HCT116 (cell line): ENCODE data around the gene FADS1. TPM values are rescaled to one million over a fixed set of nuclear protein-coding genes. Genes with fewer than 3 reads are reported as not detected.

Source experiments
- ATAC-seq: fragments of 200-7000 bp; cut with Tn5 transposase; 2 replicates; pipeline ENCODE4 v1.9.1; 2020; ENCODE audit warnings: mild to moderate bottlenecking, moderate library complexity
- BruUV-seq: library from RNA; stranded (reverse); fragments of 400-500 nt; replicated peaks from 2 replicates; lab custom pipeline; 2021; lab: Mats Ljungman, UMichigan
- CTCF ChIA-PET: fragments of 300-600 bp; sonication (Branson Sonifier 250); formaldehyde crosslinking; loops from one replicate; lab custom pipeline; 2021; ENCODE audit warnings: antibody characterized with exemption; lab: Charles Lee
- POLR2A ChIA-PET: fragments of 300-600, 350-600 bp; sonication (Branson Sonifier 250); formaldehyde crosslinking; loops from one replicate; lab custom pipeline; 2021; ENCODE audit warnings: antibody characterized with exemption; lab: Charles Lee
- RAD21 ChIA-PET, 2 experiments: fragments of 300-600 bp; sonication (Branson Sonifier 250); formaldehyde crosslinking; loops; one replicate each; lab custom pipeline; 2023; ENCODE audit warnings: low total read pairs in 2 of 2; ENCODE audit not compliant: uncharacterized antibody in 2 of 2, unreplicated experiment in 2 of 2, low non-redundant PET in 1 of 2; lab: Charles Lee
- DNase-seq: peaks from one replicate; pipeline ENCODE4 v3.0.0-alpha.2; 2010; ENCODE audit warnings: low read depth, low spot score
- H2AFZ ChIP-seq: fragments of 200-600 bp; shearing (Covaris generic), sonication (generic); 2 replicates; pipeline ENCODE4 v1.6.1; 2017; ENCODE audit warnings: low read depth, mixed run types, mixed read lengths, antibody characterized with exemption, low read length; ENCODE audit not compliant: poor library complexity, severe bottlenecking
- H3K27ac ChIP-seq: 2 replicates; pipeline ENCODE4 v1.5.1; 2012; ENCODE audit warnings: low read depth, low read length
- H3K27me3 ChIP-seq: fragments of 200-600 bp; sonication (generic); 2 replicates; pipeline ENCODE4 v1.6.1; 2016; ENCODE audit warnings: mixed run types, low read length, mixed read lengths; ENCODE audit not compliant: insufficient read depth
- H3K36me3 ChIP-seq, 2 experiments: fragments of 200-500 bp in 1 of 2; fragments of 200-600 bp in 1 of 2; sonication (Bioruptor generic) in 1 of 2; sonication (generic) in 1 of 2; 2 replicates each; pipeline versions ENCODE4 v1.5.1 to v1.6.1; 2014 to 2016; ENCODE audit warnings: low read length in 2 of 2, inconsistent platforms in 1 of 2, mixed read lengths in 1 of 2, mixed run types in 1 of 2; ENCODE audit not compliant: insufficient read depth in 2 of 2, control insufficient read depth in 1 of 2
- H3K4me1 ChIP-seq, 2 experiments: fragments of 200-600 bp in 1 of 2; sonication (generic) in 1 of 2; 2 replicates each; pipeline versions ENCODE4 v1.5.1 to v1.6.1; 2012 to 2017; ENCODE audit warnings: low read length in 2 of 2, inconsistent platforms in 1 of 2, mild to moderate bottlenecking in 1 of 2, mixed read lengths in 1 of 2, mixed run types in 1 of 2, moderate library complexity in 1 of 2; ENCODE audit not compliant: insufficient read depth in 2 of 2, control insufficient read depth in 1 of 2
- H3K4me2 ChIP-seq: fragments of 200-600 bp; sonication (generic); 2 replicates; pipeline ENCODE4 v1.6.1; 2017; ENCODE audit warnings: mixed run types, low read length, mixed read lengths
- H3K4me3 ChIP-seq, 2 experiments: fragments of 200-600 bp in 1 of 2; sonication (generic) in 1 of 2; replicated peaks in 1 of 2; 2 replicates each; pipeline ENCODE4 v1.5.1; 2011 to 2016; ENCODE audit warnings: low read length in 2 of 2, control low read depth in 1 of 2, low read depth in 1 of 2, mild to moderate bottlenecking in 1 of 2, mixed read lengths in 1 of 2, mixed run types in 1 of 2
- H3K79me2 ChIP-seq: fragments of 200-600 bp; sonication (generic); 2 replicates; pipeline ENCODE4 v1.6.1; 2017; ENCODE audit warnings: mild to moderate bottlenecking, mixed run types, low read length, moderate library complexity, mixed read lengths; ENCODE audit not compliant: insufficient read depth
- H3K9ac ChIP-seq: fragments of 200-600 bp; sonication (generic); 2 replicates; pipeline ENCODE4 v1.6.1; 2016; ENCODE audit warnings: low read length, mixed read lengths
- H3K9me2 ChIP-seq: fragments of 200-600 bp; sonication (generic), shearing (Covaris generic); 2 replicates; pipeline ENCODE4 v1.6.1; 2017; ENCODE audit warnings: mixed run types, mild to moderate bottlenecking, moderate library complexity; ENCODE audit not compliant: insufficient read depth
- H3K9me3 ChIP-seq, 2 experiments: fragments of 200-500 bp in 1 of 2; fragments of 200-600 bp in 1 of 2; sonication (Bioruptor generic) in 1 of 2; sonication (generic) in 1 of 2; 2 replicates each; pipeline ENCODE4 v1.6.1; 2014 to 2017; ENCODE audit warnings: low read length in 2 of 2, mixed read lengths in 2 of 2, inconsistent platforms in 1 of 2, low read depth in 1 of 2, mild to moderate bottlenecking in 1 of 2, mixed run types in 1 of 2, moderate library complexity in 1 of 2; ENCODE audit not compliant: control insufficient read depth in 1 of 2, insufficient read depth in 1 of 2
- H4K20me1 ChIP-seq: fragments of 200-600 bp; sonication (generic), shearing (Covaris generic); 2 replicates; pipeline ENCODE4 v1.6.1; 2017; ENCODE audit warnings: mixed run types, mild to moderate bottlenecking, moderate library complexity; ENCODE audit not compliant: insufficient read depth
- ATF3 ChIP-seq: IDR thresholded peaks from 2 replicates; pipeline ENCODE4 v1.6.1; 2012
- CEBPB ChIP-seq: IDR thresholded peaks from 2 replicates; pipeline ENCODE4 v1.6.1; 2012; ENCODE audit warnings: low read depth
- CTCF ChIP-seq, 3 experiments: fragments of 200-600 bp in 1 of 3; sonication (generic) in 1 of 3; IDR thresholded peaks in 2 of 3; conservative IDR thresholded peaks in 1 of 3; 2 replicates each; pipeline ENCODE4 v1.5.1; 2012 to 2017; ENCODE audit warnings: low read depth in 2 of 3, low read length in 2 of 3, antibody characterized with exemption in 1 of 3, borderline replicate concordance in 1 of 3, control low read depth in 1 of 3, mild to moderate bottlenecking in 1 of 3, mixed read lengths in 1 of 3, mixed run types in 1 of 3, moderate library complexity in 1 of 3; ENCODE audit not compliant: insufficient read depth in 1 of 3
- EGR1 ChIP-seq: IDR thresholded peaks from 2 replicates; pipeline ENCODE4 v1.6.1; 2012; ENCODE audit warnings: low read depth
- ELF1 ChIP-seq: IDR thresholded peaks from 2 replicates; pipeline ENCODE4 v1.6.1; 2012; ENCODE audit warnings: low read depth, borderline replicate concordance
- EZH2 ChIP-seq: fragments of 200-600 bp; sonication (generic); IDR thresholded peaks from 2 replicates; pipeline ENCODE4 v1.6.1; 2017; ENCODE audit warnings: antibody characterized with exemption, mixed run types
- EZH2phosphoT487 ChIP-seq: fragments of 200-600 bp; IDR thresholded peaks from 2 replicates; pipeline ENCODE4 v1.6.1; 2018; ENCODE audit warnings: antibody characterized with exemption, borderline replicate concordance
- FOSL1 ChIP-seq: IDR thresholded peaks from 2 replicates; pipeline ENCODE4 v1.6.1; 2012; ENCODE audit warnings: low read depth
- JUND ChIP-seq: IDR thresholded peaks from 2 replicates; pipeline ENCODE4 v1.6.1; 2012
- POLR2A ChIP-seq: IDR thresholded peaks from 2 replicates; pipeline ENCODE4 v1.7.0; 2011; ENCODE audit warnings: borderline replicate concordance; ENCODE audit not compliant: insufficient read depth, insufficient read length; ENCODE audit errors: extremely low read depth
- POLR2AphosphoS5 ChIP-seq: IDR thresholded peaks from 2 replicates; pipeline ENCODE4 v1.6.1; 2011; ENCODE audit warnings: mild to moderate bottlenecking, low read depth, low read length, moderate library complexity
- RAD21 ChIP-seq: IDR thresholded peaks from 2 replicates; pipeline ENCODE4 v1.6.1; 2012; ENCODE audit warnings: low read depth, mild to moderate bottlenecking
- SIN3A ChIP-seq: IDR thresholded peaks from 2 replicates; pipeline ENCODE4 v1.6.1; 2012; ENCODE audit warnings: low read depth
- SP1 ChIP-seq: IDR thresholded peaks from 2 replicates; pipeline ENCODE4 v1.6.1; 2012; ENCODE audit warnings: low read depth
- SRF ChIP-seq: IDR thresholded peaks from 2 replicates; pipeline ENCODE4 v1.6.1; 2012; ENCODE audit warnings: low read depth
- YY1 ChIP-seq: IDR thresholded peaks from 2 replicates; pipeline ENCODE4 v1.6.1; 2011; ENCODE audit warnings: low read length, low read depth, moderate library complexity, mild to moderate bottlenecking; ENCODE audit not compliant: insufficient replicate concordance; ENCODE audit errors: extremely low read depth
- ZFX ChIP-seq: fragments of 450-650 bp; IDR thresholded peaks from 2 replicates; pipeline ENCODE4 v1.6.1; 2017
- ZNF274 ChIP-seq: fragments of 200-500 bp; sonication (Bioruptor generic); IDR thresholded peaks from 2 replicates; pipeline ENCODE4 v1.6.1; 2014; ENCODE audit warnings: mild to moderate bottlenecking, low read depth, low read length, inconsistent platforms
- intact Hi-C: fragments of 100-400 bp; cut with micrococcal nuclease; formaldehyde crosslinking; loops from 2 replicates; pipeline ENCODE4 v1.10.0; 2022
- total RNA-seq: library from RNA; stranded (reverse); gene quantifications from one replicate; pipeline ENCODE4 v1.2.1, GENCODE V29; 2021; ENCODE audit not compliant: unreplicated experiment
- TF ChIP-seq, protein P1 (sequence below): IDR thresholded peaks from 2 replicates; pipeline ENCODE4 v1.6.1; 2012
- TF ChIP-seq, protein P2 (sequence below): IDR thresholded peaks from 2 replicates; pipeline ENCODE4 v1.6.1; 2012; ENCODE audit warnings: low read depth

The FADS1 gene
- total RNA-seq, 1 experiment from 2014 or later = 56.6 TPM

GRCh38 chr11:61766353-61766841, 50.4 kb downstream of the FADS1 start:
- no peaks in the 10 kb centered on the region for H3K27me3 ChIP-seq
- no peak for DNase-seq
- RAD21 ChIA-PET = no interaction called here
- peaks cover 9% of the 10 kb centered on the region; the same call in 1 of the 2 replicates for H3K79me2 ChIP-seq
- H3K36me3 ChIP-seq = no peaks in the 10 kb centered on the region
- TF ChIP-seq ATF3 = no peak
- no peak for TF ChIP-seq JUND
- no peak for TF ChIP-seq ZNF274
- TF ChIP-seq POLR2AphosphoS5 = no peak
- TF ChIP-seq FOSL1 = no peak
- no peak for TF ChIP-seq EGR1
- TF ChIP-seq, protein P1, sequence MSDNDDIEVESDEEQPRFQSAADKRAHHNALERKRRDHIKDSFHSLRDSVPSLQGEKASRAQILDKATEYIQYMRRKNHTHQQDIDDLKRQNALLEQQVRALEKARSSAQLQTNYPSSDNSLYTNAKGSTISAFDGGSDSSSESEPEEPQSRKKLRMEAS = no peak
- TF ChIP-seq EZH2phosphoT487 = no peak
- no peak for TF ChIP-seq RAD21
- TF ChIP-seq YY1 = no peak
- TF ChIP-seq POLR2A = no peak
- no peak for TF ChIP-seq EZH2
- no peak for TF ChIP-seq SRF
- TF ChIP-seq ZFX = no peak
- no peak for TF ChIP-seq CEBPB
- TF ChIP-seq CTCF (IDR thresholded peaks at IDR 0.05 in 2 of 3, conservative IDR thresholded peaks at IDR 0.05 in 1 of 3; ENCODE audit: borderline replicate concordance in 1 of 3, insufficient read depth in 1 of 3, low read depth in 2 of 3, low read length in 2 of 3) = no peak
- TF ChIP-seq, protein P2, sequence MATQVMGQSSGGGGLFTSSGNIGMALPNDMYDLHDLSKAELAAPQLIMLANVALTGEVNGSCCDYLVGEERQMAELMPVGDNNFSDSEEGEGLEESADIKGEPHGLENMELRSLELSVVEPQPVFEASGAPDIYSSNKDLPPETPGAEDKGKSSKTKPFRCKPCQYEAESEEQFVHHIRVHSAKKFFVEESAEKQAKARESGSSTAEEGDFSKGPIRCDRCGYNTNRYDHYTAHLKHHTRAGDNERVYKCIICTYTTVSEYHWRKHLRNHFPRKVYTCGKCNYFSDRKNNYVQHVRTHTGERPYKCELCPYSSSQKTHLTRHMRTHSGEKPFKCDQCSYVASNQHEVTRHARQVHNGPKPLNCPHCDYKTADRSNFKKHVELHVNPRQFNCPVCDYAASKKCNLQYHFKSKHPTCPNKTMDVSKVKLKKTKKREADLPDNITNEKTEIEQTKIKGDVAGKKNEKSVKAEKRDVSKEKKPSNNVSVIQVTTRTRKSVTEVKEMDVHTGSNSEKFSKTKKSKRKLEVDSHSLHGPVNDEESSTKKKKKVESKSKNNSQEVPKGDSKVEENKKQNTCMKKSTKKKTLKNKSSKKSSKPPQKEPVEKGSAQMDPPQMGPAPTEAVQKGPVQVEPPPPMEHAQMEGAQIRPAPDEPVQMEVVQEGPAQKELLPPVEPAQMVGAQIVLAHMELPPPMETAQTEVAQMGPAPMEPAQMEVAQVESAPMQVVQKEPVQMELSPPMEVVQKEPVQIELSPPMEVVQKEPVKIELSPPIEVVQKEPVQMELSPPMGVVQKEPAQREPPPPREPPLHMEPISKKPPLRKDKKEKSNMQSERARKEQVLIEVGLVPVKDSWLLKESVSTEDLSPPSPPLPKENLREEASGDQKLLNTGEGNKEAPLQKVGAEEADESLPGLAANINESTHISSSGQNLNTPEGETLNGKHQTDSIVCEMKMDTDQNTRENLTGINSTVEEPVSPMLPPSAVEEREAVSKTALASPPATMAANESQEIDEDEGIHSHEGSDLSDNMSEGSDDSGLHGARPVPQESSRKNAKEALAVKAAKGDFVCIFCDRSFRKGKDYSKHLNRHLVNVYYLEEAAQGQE = no peak
- TF ChIP-seq SIN3A = no peak
- TF ChIP-seq SP1 = no peak
- TF ChIP-seq ELF1 = no peak
- no peak overlapping the region for H2AFZ ChIP-seq
- BruUV-seq = TSS peak; percentile 38
- no peak for ATAC-seq
- H3K9me3 ChIP-seq = no peaks in the 10 kb centered on the region
- H3K4me2 ChIP-seq = no peak overlapping the region
- no peak overlapping the region for H3K4me3 ChIP-seq
- CTCF ChIA-PET = interaction anchor here (1.2 to 1.7 kb wide), 2 partner anchors 19 to 22 kb away, joined by 3 to 11 read pairs; no protein-coding TSS in a partner anchor
- no peaks in the 10 kb centered on the region for H3K9me2 ChIP-seq
- H3K27ac ChIP-seq = no peak overlapping the region
- intact Hi-C loops = no loop called here
- no peak overlapping the region for H3K9ac ChIP-seq
- POLR2A ChIA-PET = no interaction called here
- H4K20me1 ChIP-seq = no peaks in the 10 kb centered on the region
- peaks cover 8 to 27% of the 10 kb centered on the region in 2 experiments for H3K4me1 ChIP-seq
